Suprapubic skin (tissue), 4 donors: ENCODE results near the gene P2RX2. TPM values are rescaled to one million over a fixed set of nuclear protein-coding genes. Genes with fewer than 3 reads are reported as not detected.

Source experiments
- DNase-seq, 2 donors: peaks; one replicate each; pipeline ENCODE4 v3.0.0-alpha.2; 2019; ENCODE audit warnings: low spot score in 2 of 2
- H3K27ac ChIP-seq: fragments of 200-600 bp; sonication (generic); one replicate; pipeline ENCODE4 v1.5.1; 2019
- H3K27me3 ChIP-seq: fragments of 200-600 bp; sonication (generic); one replicate; pipeline ENCODE4 v1.5.1; 2019
- H3K36me3 ChIP-seq: fragments of 200-600 bp; sonication (generic); one replicate; pipeline ENCODE4 v1.5.1; 2019
- H3K4me1 ChIP-seq: fragments of 200-600 bp; sonication (generic); one replicate; pipeline ENCODE4 v1.5.1; 2019
- H3K4me3 ChIP-seq: fragments of 200-600 bp; sonication (generic); one replicate; pipeline ENCODE4 v1.5.1; 2019; ENCODE audit warnings: mild to moderate bottlenecking
- H3K9me3 ChIP-seq: fragments of 200-600 bp; sonication (generic); one replicate; pipeline ENCODE4 v1.5.1; 2019
- EP300 ChIP-seq: sonication (generic); formaldehyde crosslinking; IDR thresholded peaks from one replicate; pipeline ENCODE4 v1.6.1; 2017; ENCODE audit warnings: antibody characterized with exemption
- POLR2A ChIP-seq, 2 donors: fragments of 450-650 bp; IDR thresholded peaks; one replicate each; pipeline ENCODE4 v1.6.1; 2017; ENCODE audit warnings: antibody characterized with exemption in 2 of 2, mild to moderate bottlenecking in 2 of 2, moderate library complexity in 2 of 2
- POLR2AphosphoS5 ChIP-seq, 3 donors: sonication (generic); formaldehyde crosslinking; IDR thresholded peaks; one replicate each; pipeline ENCODE4 v1.6.1; 2017; ENCODE audit warnings: antibody characterized with exemption in 3 of 3
- WGBS: methylation state at CpG from one replicate; pipeline ENCODE4 v1.1.5; 2018; 5-methylcytosine and 5-hydroxymethylcytosine counted together
- total RNA-seq, 4 donors: library from RNA; depleted of rRNA; stranded (reverse); fragments of >200 nt; gene quantifications; one replicate each; pipeline ENCODE4 v1.1.0, GENCODE V29; 2016
- TF ChIP-seq, protein P1 (sequence below), 2 donors: fragments of 200-600 bp in 1 of 2; fragments of 450-650 bp in 1 of 2; sonication (generic) in 1 of 2; IDR thresholded peaks; one replicate each; pipeline ENCODE4 v1.5.1; 2016 to 2019; ENCODE audit warnings: antibody characterized with exemption in 2 of 2, mild to moderate bottlenecking in 1 of 2, moderate library complexity in 1 of 2

P2RX2 gene
- total RNA-seq, 4 donors from 2014 or later: not detected

DNA sequence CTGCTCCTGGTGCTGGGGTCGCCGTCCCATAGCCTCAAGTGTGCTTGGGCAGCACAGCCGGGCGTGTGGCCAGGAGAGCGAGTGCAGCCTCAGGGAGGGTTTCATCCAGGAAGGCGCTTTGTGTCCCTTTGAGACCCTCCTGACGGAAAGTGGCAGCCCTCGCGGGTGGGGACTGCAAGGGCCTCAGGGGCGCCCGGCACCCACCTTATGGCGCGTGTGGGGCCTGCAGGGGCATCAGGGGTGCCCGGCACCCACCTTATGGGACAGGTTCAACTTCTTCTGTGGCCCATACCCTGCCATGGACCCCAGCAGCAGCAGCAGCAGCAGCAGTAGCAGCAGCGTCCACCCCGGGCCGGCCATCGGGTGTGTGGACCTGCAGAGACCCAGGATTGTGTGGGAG lies 12.7 kb upstream of the P2RX2 start:
- Histone ChIP-seq H3K4me3 (no peak overlapping the region), H3K27me3 (peaks cover 92% of the 10 kb centered on the region), H3K27ac (no peak overlapping the region), H3K36me3 (no peaks in the 10 kb centered on the region), H3K4me1 (peaks cover 24% of the 10 kb centered on the region), H3K9me3 (no peaks in the 10 kb centered on the region)
- WGBS: 72% methylated on average over 11 of the region's 18 CpGs
- DNase-seq: no peak
- TF ChIP-seq EP300 (no peak), POLR2AphosphoS5 (IDR thresholded peaks at IDR 0.05) (no peak), POLR2A (IDR thresholded peaks at IDR 0.05) (no peak)
- TF ChIP-seq, protein P1, sequence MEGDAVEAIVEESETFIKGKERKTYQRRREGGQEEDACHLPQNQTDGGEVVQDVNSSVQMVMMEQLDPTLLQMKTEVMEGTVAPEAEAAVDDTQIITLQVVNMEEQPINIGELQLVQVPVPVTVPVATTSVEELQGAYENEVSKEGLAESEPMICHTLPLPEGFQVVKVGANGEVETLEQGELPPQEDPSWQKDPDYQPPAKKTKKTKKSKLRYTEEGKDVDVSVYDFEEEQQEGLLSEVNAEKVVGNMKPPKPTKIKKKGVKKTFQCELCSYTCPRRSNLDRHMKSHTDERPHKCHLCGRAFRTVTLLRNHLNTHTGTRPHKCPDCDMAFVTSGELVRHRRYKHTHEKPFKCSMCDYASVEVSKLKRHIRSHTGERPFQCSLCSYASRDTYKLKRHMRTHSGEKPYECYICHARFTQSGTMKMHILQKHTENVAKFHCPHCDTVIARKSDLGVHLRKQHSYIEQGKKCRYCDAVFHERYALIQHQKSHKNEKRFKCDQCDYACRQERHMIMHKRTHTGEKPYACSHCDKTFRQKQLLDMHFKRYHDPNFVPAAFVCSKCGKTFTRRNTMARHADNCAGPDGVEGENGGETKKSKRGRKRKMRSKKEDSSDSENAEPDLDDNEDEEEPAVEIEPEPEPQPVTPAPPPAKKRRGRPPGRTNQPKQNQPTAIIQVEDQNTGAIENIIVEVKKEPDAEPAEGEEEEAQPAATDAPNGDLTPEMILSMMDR (IDR thresholded peaks at IDR 0.05): no peak

DNA sequence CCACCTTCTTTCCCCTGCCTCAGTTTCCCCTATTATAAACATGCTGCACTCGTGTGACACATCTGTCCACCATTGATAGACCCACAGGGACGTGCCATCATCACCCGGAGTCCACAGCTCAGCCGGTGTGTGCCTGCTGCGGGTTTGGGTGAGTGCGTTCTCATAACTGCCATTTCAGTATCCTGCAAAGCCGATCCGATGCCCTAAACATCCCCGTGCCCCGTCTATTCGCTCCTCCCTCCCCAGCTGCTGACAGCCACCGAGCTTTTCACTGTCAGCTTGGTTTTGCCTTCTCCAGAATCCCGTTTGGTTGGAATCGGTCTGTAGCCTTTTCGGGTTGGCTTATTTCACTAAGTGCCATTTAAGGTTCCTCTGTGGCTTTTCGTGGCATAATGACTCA lies 12.1 kb upstream of the P2RX2 start:
- H3K9me3 ChIP-seq: no peaks in the 10 kb centered on the region
- TF ChIP-seq POLR2AphosphoS5 (IDR thresholded peaks at IDR 0.05): no peak
- TF ChIP-seq POLR2A (IDR thresholded peaks at IDR 0.05): no peak
- TF ChIP-seq, protein P1 (IDR thresholded peaks at IDR 0.05): no peak
- no peak for TF ChIP-seq EP300
- 60% methylated on average over 16 of the region's 16 CpGs for WGBS
- H3K4me3 ChIP-seq: no peak overlapping the region
- DNase-seq: no peak
- H3K27me3 ChIP-seq: peaks cover 92% of the 10 kb centered on the region
- no peak overlapping the region for H3K27ac ChIP-seq
- no peaks in the 10 kb centered on the region for H3K36me3 ChIP-seq
- H3K4me1 ChIP-seq: peaks cover 21% of the 10 kb centered on the region

DNA sequence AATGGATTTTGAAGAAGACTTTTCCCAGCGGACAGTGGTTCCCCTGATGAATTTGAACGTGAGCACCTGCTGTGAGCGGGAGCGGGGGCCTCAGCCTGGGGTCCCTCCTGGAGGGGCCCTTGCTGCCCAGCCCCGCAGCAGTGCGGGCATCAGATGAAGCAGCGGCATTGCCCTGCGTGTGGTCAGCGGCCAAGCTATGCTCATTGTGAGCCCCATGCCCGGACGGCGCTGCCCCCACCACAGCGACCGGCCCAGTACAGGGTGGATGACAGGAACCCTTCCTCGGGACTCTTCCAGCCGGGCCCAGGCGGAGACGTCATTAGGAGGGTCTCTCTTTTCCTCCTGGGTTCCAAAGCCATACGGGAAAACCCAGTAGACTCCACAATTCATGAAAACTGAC lies 11.6 kb upstream of the P2RX2 start:
- DNase-seq: peak in 1 of 2 donors; percentile 49
- Histone ChIP-seq H3K27me3 (peaks cover 88% of the 10 kb centered on the region), H3K4me3 (no peak overlapping the region), H3K36me3 (no peaks in the 10 kb centered on the region), H3K4me1 (peaks cover 21% of the 10 kb centered on the region), H3K9me3 (no peaks in the 10 kb centered on the region), H3K27ac (no peak overlapping the region)
- TF ChIP-seq EP300 (no peak), POLR2A (IDR thresholded peaks at IDR 0.05) (no peak), POLR2AphosphoS5 (IDR thresholded peaks at IDR 0.05) (no peak)
- TF ChIP-seq, protein P1 (IDR thresholded peaks at IDR 0.05): no peak
- WGBS: 83% methylated on average over 18 of the region's 19 CpGs

DNA sequence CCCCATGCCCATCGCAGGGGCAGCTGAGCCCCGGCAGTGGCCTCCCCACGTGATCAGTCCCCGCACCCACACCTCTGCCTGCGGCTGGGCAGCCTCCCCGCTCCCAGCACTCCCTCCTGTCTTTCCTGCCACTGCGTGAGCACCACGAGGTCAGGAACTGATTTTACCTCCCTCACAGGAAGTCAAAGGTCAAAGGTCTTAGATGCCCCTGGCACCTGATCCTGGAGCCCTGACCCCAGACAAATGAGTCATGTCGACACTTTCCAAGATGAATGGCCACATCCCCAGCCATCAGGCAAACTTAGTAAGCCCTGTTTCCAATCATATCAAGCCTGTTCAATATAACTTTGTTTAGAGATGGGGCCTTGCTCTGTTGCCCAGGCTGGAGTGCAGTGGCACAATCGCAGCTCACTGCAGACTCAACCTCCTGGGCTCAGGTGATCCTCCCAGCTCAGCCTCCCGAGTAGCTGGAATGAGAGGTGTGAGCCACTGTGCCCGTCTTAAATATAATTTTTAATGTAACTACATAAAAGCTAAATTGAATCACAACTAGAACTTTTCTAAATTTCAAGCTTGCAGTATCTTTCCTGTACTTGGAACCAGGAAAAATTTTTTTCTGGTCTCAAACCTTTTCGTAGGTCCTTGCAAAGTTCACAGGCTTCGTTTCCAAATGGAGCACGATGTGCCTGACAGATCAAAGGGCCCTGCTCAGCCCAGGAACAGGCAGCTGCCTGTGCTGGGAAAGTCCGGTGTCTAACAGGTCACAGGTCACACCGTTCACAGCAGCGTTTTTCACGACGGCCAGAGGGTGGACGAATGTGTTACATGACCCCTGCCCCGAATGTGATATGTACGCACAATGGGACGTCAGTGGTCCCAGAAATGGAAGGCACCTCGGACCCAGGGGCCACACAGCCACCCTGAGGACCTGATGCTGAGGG lies 10.1 kb upstream of the P2RX2 start:
- Histone ChIP-seq H3K27ac (no peak overlapping the region), H3K4me1 (peaks cover 18% of the 10 kb centered on the region), H3K27me3 (peaks cover 77% of the 10 kb centered on the region), H3K36me3 (no peaks in the 10 kb centered on the region), H3K9me3 (no peaks in the 10 kb centered on the region), H3K4me3 (no peak overlapping the region)
- TF ChIP-seq EP300: no peak
- no peak for TF ChIP-seq POLR2A (IDR thresholded peaks at IDR 0.05)
- TF ChIP-seq, protein P1 (IDR thresholded peaks at IDR 0.05): no peak
- TF ChIP-seq POLR2AphosphoS5 (IDR thresholded peaks at IDR 0.05): no peak
- 51% methylated on average over 18 of the region's 25 CpGs for WGBS
- peak in 1 of 2 donors; percentile 67 for DNase-seq

DNA sequence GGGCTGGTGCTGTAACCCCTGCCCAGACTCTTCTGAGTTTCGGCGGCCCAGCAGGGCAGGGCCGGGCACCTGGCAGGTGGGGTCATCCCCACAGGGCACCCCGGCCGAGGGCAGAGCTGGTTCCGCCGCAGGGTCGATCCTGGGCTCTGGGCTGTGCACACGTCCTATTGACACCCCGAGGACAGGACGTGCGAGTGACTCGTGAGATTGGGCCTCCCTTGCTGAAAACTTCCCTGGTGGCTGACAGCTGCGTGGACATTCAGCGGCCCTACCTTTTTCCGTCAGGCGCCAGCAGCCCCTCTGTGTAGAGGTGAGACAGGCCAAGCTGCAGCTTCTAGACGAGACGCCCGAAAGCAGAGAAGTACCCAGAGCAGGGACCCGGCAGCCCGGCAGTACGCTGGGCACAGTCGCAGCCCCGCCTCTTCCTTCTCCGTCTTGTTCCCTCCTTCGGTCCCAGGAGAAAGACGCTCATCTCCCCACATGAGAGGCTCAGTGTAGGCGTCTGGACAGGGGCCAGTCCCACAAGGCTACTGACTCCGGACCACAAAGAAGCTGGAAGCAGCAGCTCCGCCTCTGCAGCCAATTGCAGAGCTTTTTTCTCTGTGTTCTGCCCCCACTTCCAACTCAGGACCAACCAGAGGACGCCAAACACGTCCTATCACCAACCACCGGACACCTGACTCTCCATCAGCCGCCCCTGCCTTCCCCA lies 8.4 kb upstream of the P2RX2 start, which contains the start of gene LRCOL1:
TSS of gene LRCOL1 (minus strand) at position 532 of the 709 bp plus-strand sequence. CDS start 4,331 bp downstream, outside the sequence.
- Histone ChIP-seq H3K36me3 (no peaks in the 10 kb centered on the region), H3K27me3 (peaks cover 62% of the 10 kb centered on the region), H3K4me3 (peak within 1 kb of the TSS; percentile 3), H3K27ac (no peak within 1 kb of the TSS), H3K9me3 (no peaks in the 10 kb centered on the region), H3K4me1 (peaks cover 12% of the 10 kb centered on the region)
- peak in 1 of 2 donors; percentile 51 for DNase-seq
- TF ChIP-seq, protein P1 (IDR thresholded peaks at IDR 0.05): no peak
- TF ChIP-seq EP300: no peak
- TF ChIP-seq POLR2A (IDR thresholded peaks at IDR 0.05): no peak
- TF ChIP-seq POLR2AphosphoS5 (IDR thresholded peaks at IDR 0.05): no peak
- WGBS: 50% methylated on average over 13 of the region's 35 CpGs
